Stimulated activated naive CD8-positive, alpha-beta T cell treated with anti-CD3 and anti-CD28 coated beads, Interleukin-15, Interleukin-2, amounts not matched to agents 100 ng/mL and 50 ng/mL, for 24 hours (primary cell): ENCODE results near the gene HIRIP3.

Experiments used
- H3K27ac Mint-ChIP-seq: one replicate; pipeline ENCODE4 v1.8.0; 2021; ENCODE audit warnings: mild to moderate bottlenecking, mixed read lengths
- H3K27me3 Mint-ChIP-seq: one replicate; pipeline ENCODE4 v1.8.0; 2021; ENCODE audit warnings: mixed read lengths
- H3K36me3 Mint-ChIP-seq: one replicate; pipeline ENCODE4 v1.8.0; 2021; ENCODE audit warnings: low read depth, mixed read lengths
- H3K4me1 Mint-ChIP-seq: one replicate; pipeline ENCODE4 v1.8.0; 2021; ENCODE audit warnings: low read depth, mixed read lengths
- H3K4me3 Mint-ChIP-seq: one replicate; pipeline ENCODE4 v1.8.0; 2021; ENCODE audit warnings: mild to moderate bottlenecking, mixed read lengths
- H3K9me3 Mint-ChIP-seq: one replicate; pipeline ENCODE4 v1.8.0; 2021; ENCODE audit warnings: mixed read lengths

HIRIP3 gene

GRCh38 chr16:30009085-30009862 is 13.9 kb upstream of the HIRIP3 start:
- Mint-ChIP-seq H3K9me3 (no peaks in the 10 kb centered on the region), H3K27me3 (peaks cover 10% of the 10 kb centered on the region), H3K36me3 (no peaks in the 10 kb centered on the region), H3K27ac (no peak overlapping the region), H3K4me1 (peaks cover 13% of the 10 kb centered on the region), H3K4me3 (no peak overlapping the region)

- no peaks in the 10 kb centered on the region for H3K9me3 Mint-ChIP-seq
- H3K27ac Mint-ChIP-seq: no peak overlapping the region
- peaks cover 5% of the 10 kb centered on the region for H3K36me3 Mint-ChIP-seq
- H3K4me3 Mint-ChIP-seq: no peak overlapping the region
- peaks cover 10% of the 10 kb centered on the region for H3K27me3 Mint-ChIP-seq
- H3K4me1 Mint-ChIP-seq: peaks cover 13% of the 10 kb centered on the region
Observed at GRCh38 chr16:30007378-30007895, 12.0 kb upstream of the HIRIP3 start.

- Mint-ChIP-seq H3K4me3 (no peak overlapping the region), H3K36me3 (peaks cover 11% of the 10 kb centered on the region), H3K27ac (no peak overlapping the region), H3K27me3 (peaks cover 4% of the 10 kb centered on the region), H3K4me1 (peaks cover 9% of the 10 kb centered on the region), H3K9me3 (no peaks in the 10 kb centered on the region)
Observed at GRCh38 chr16:30006659-30007377, 11.4 kb upstream of the HIRIP3 start.

GRCh38 chr16:30006095-30006473 is 10.7 kb upstream of the HIRIP3 start:
- peaks cover 3% of the 10 kb centered on the region for H3K27me3 Mint-ChIP-seq

GRCh38 chr16:30005341-30006094 is 10.1 kb upstream of the HIRIP3 start:
- peaks cover 15% of the 10 kb centered on the region for H3K36me3 Mint-ChIP-seq
- no peak overlapping the region for H3K4me3 Mint-ChIP-seq
- peaks cover 3% of the 10 kb centered on the region for H3K27me3 Mint-ChIP-seq
- H3K9me3 Mint-ChIP-seq: no peaks in the 10 kb centered on the region
- H3K27ac Mint-ChIP-seq: no peak overlapping the region
- H3K4me1 Mint-ChIP-seq: peaks cover 6% of the 10 kb centered on the region

More at GRCh38 chr16:30006095-30006473, 10.7 kb upstream of the HIRIP3 start:
- Mint-ChIP-seq H3K4me3 (no peak overlapping the region), H3K27ac (no peak overlapping the region), H3K36me3 (peaks cover 15% of the 10 kb centered on the region), H3K4me1 (peaks cover 7% of the 10 kb centered on the region), H3K9me3 (no peaks in the 10 kb centered on the region)

GRCh38 chr16:30004811-30005242 is 9.4 kb upstream of the HIRIP3 start:
- no peak overlapping the region for H3K27ac Mint-ChIP-seq
- H3K4me3 Mint-ChIP-seq: no peak overlapping the region
- no peaks in the 10 kb centered on the region for H3K9me3 Mint-ChIP-seq

GRCh38 chr16:30004424-30004776 is 9.0 kb upstream of the HIRIP3 start:
- Mint-ChIP-seq H3K27me3 (no peaks in the 10 kb centered on the region), H3K4me3 (no peak overlapping the region), H3K27ac (no peak overlapping the region), H3K36me3 (peaks cover 20% of the 10 kb centered on the region), H3K9me3 (no peaks in the 10 kb centered on the region), H3K4me1 (no peaks in the 10 kb centered on the region)

More at GRCh38 chr16:30004811-30005242, 9.4 kb upstream of the HIRIP3 start:
- no peaks in the 10 kb centered on the region for H3K27me3 Mint-ChIP-seq
- H3K4me1 Mint-ChIP-seq: no peaks in the 10 kb centered on the region
- peaks cover 15% of the 10 kb centered on the region for H3K36me3 Mint-ChIP-seq

- H3K36me3 Mint-ChIP-seq: peaks cover 25% of the 10 kb centered on the region
- H3K27ac Mint-ChIP-seq: no peak overlapping the region
- H3K4me3 Mint-ChIP-seq: no peak overlapping the region
- H3K9me3 Mint-ChIP-seq: no peaks in the 10 kb centered on the region
- no peaks in the 10 kb centered on the region for H3K27me3 Mint-ChIP-seq
- no peaks in the 10 kb centered on the region for H3K4me1 Mint-ChIP-seq
Observed at GRCh38 chr16:30003670-30004423, 8.4 kb upstream of the HIRIP3 start.

GRCh38 chr16:30002614-30003346 is 7.4 kb upstream of the HIRIP3 start:
- Mint-ChIP-seq H3K27me3 (no peaks in the 10 kb centered on the region), H3K36me3 (peaks cover 34% of the 10 kb centered on the region), H3K27ac (no peak overlapping the region), H3K9me3 (no peaks in the 10 kb centered on the region), H3K4me1 (peaks cover 7% of the 10 kb centered on the region), H3K4me3 (no peak overlapping the region)

- Mint-ChIP-seq H3K4me1 (peaks cover 15% of the 10 kb centered on the region), H3K36me3 (peaks cover 47% of the 10 kb centered on the region), H3K27me3 (no peaks in the 10 kb centered on the region), H3K4me3 (no peak overlapping the region), H3K27ac (no peak overlapping the region), H3K9me3 (no peaks in the 10 kb centered on the region)
Observed at GRCh38 chr16:30000735-30001631, 5.6 kb upstream of the HIRIP3 start.

GRCh38 chr16:29999605-30000004 is 4.2 kb upstream of the HIRIP3 start:
- H3K27me3 Mint-ChIP-seq: no peaks in the 10 kb centered on the region
- H3K4me1 Mint-ChIP-seq: peaks cover 25% of the 10 kb centered on the region
- no peaks in the 10 kb centered on the region for H3K9me3 Mint-ChIP-seq
- no peak overlapping the region for H3K4me3 Mint-ChIP-seq
- H3K36me3 Mint-ChIP-seq: peaks cover 47% of the 10 kb centered on the region
- H3K27ac Mint-ChIP-seq: no peak overlapping the region

- Mint-ChIP-seq H3K36me3 (peaks cover 41% of the 10 kb centered on the region), H3K27me3 (no peaks in the 10 kb centered on the region), H3K4me3 (peak overlapping the region; percentile 97), H3K9me3 (no peaks in the 10 kb centered on the region), H3K27ac (peak overlapping the region; percentile 99), H3K4me1 (peaks cover 34% of the 10 kb centered on the region)
Observed at GRCh38 chr16:29996766-29997250, 1.4 kb upstream of the HIRIP3 start.
